ENCODE data around the gene TMEM131.

TMEM131 gene

DNA sequence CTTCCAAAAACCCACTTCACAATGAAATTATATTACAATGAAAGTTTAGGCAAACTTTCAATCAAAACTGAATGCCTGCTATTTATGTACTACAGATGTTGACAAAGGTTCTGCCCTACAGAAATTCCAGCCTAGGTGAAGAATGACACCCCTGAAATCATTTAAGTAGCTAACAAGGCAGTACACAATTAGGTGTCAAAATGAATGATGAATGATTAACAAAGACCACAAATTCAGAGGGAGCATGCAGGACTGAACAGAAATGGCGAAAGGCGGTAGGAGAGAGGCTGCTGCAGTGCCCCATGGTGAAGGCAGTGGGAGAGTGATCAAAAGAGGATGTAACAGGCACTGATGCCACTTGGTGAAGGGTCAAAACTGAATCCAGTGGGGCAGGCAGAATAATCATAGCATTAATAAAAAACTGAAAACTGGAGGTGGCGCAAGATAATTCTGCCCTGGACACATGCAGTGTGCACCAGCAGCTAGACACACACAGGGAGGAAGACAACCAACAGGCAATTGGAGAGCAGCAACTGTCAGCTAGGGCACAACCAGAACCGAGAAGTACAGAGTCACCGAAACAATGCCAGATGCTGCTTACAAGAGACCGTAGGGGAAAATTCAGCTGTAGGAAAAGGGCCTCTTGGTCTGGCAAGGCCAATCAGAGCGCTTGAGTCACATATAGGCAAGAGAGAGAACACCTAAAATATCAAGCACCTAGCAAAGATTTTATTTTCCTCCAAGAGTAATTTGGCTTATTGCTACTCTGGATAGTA is 4.5 kb downstream of the TMEM131 start:
- DNase-seq (ENCODE audit: low read depth): peak; percentile 50
- TF ChIP-seq, protein P1, sequence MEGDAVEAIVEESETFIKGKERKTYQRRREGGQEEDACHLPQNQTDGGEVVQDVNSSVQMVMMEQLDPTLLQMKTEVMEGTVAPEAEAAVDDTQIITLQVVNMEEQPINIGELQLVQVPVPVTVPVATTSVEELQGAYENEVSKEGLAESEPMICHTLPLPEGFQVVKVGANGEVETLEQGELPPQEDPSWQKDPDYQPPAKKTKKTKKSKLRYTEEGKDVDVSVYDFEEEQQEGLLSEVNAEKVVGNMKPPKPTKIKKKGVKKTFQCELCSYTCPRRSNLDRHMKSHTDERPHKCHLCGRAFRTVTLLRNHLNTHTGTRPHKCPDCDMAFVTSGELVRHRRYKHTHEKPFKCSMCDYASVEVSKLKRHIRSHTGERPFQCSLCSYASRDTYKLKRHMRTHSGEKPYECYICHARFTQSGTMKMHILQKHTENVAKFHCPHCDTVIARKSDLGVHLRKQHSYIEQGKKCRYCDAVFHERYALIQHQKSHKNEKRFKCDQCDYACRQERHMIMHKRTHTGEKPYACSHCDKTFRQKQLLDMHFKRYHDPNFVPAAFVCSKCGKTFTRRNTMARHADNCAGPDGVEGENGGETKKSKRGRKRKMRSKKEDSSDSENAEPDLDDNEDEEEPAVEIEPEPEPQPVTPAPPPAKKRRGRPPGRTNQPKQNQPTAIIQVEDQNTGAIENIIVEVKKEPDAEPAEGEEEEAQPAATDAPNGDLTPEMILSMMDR (IDR thresholded peaks at IDR 0.05; ENCODE audit: low read depth, low read length): no peak
- no peak for TF ChIP-seq MYC (IDR thresholded peaks at IDR 0.05; ENCODE audit: low read depth, low read length)
- TF ChIP-seq POLR2A (IDR thresholded peaks at IDR 0.05; ENCODE audit: extremely low read depth, insufficient read length): no peak
- TF ChIP-seq, protein P2, sequence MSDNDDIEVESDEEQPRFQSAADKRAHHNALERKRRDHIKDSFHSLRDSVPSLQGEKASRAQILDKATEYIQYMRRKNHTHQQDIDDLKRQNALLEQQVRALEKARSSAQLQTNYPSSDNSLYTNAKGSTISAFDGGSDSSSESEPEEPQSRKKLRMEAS (IDR thresholded peaks at IDR 0.05; ENCODE audit: low read depth, low read length): no peak
- H3K4me3 ChIP-seq (ENCODE audit: low read depth, low read length): no peak overlapping the region

DNA sequence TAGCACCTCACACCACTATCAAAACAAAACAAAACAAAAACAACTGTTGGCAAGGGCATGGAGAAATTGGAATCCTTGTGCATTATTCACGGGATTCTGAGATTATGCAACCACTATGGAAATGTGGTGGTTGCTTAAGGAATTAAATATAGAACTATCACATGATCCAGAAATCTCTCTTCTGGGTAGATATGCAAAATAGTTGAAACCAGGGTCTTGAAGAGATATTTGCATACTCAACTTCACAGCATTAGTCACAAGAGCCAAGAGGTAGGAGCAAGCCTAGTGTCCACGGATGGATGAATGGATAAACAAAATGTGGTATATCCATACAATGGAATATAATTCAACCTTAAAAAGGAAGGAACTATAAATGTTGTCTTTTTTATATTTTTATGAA is 7.0 kb downstream of the TMEM131 start:
- TF ChIP-seq, protein P2 (IDR thresholded peaks at IDR 0.05; ENCODE audit: low read depth, low read length): no peak
- TF ChIP-seq MYC (IDR thresholded peaks at IDR 0.05; ENCODE audit: low read depth, low read length): no peak
- no peak for TF ChIP-seq POLR2A (IDR thresholded peaks at IDR 0.05; ENCODE audit: extremely low read depth, insufficient read length)
- TF ChIP-seq, protein P1 (IDR thresholded peaks at IDR 0.05; ENCODE audit: low read depth, low read length): no peak
- no peak overlapping the region for H3K4me3 ChIP-seq (ENCODE audit: low read depth, low read length)
- DNase-seq (ENCODE audit: low read depth): no peak

DNA sequence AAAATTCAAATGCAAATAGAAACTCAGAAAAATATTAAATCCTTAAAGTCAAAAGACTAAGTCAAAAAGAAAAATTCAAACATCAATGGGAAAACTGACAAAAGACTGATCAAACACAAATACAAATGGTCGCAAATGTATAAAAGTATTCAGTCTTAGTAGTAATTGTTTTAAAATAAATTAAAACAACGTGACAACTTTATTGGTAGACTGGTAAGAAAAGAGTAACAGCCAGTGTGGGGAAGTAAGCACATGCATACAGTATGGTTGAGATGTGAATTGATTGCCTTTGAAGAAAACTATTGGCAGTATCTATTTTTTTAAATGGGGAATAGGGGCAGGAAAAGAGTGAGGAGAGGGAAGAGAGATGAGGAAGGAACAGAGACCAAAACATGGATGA is 9.8 kb downstream of the TMEM131 start:
- H3K4me3 ChIP-seq (ENCODE audit: low read depth, low read length): no peak overlapping the region
- no peak for DNase-seq (ENCODE audit: low read depth)
- TF ChIP-seq, protein P2 (IDR thresholded peaks at IDR 0.05; ENCODE audit: low read depth, low read length): no peak
- TF ChIP-seq MYC (IDR thresholded peaks at IDR 0.05; ENCODE audit: low read depth, low read length): no peak
- no peak for TF ChIP-seq POLR2A (IDR thresholded peaks at IDR 0.05; ENCODE audit: extremely low read depth, insufficient read length)
- TF ChIP-seq, protein P1 (IDR thresholded peaks at IDR 0.05; ENCODE audit: low read depth, low read length): no peak

DNA sequence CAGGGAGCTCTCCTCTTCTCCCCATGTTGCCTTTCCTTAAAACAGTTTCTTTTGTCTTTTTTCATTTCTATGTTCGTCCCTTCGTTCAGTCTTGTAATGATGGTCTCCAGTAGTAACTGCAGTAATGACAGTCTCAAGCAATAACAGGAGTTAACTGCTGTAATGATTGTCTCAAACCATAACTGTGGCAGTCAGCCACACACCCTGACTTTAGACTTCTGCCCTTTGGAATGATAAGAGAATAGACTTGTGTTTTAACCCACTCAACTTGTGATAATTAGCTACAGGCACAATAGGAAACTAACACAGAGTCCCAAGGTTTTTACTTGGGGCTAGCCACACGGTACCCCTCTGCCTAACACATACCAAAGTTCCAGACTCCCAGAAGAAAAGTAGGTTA is 12.1 kb downstream of the TMEM131 start:
- TF ChIP-seq, protein P1 (IDR thresholded peaks at IDR 0.05; ENCODE audit: low read depth, low read length): no peak
- TF ChIP-seq, protein P2 (IDR thresholded peaks at IDR 0.05; ENCODE audit: low read depth, low read length): no peak
- no peak for TF ChIP-seq MYC (IDR thresholded peaks at IDR 0.05; ENCODE audit: low read depth, low read length)
- no peak for TF ChIP-seq POLR2A (IDR thresholded peaks at IDR 0.05; ENCODE audit: extremely low read depth, insufficient read length)
- H3K4me3 ChIP-seq (ENCODE audit: low read depth, low read length): no peak overlapping the region
- DNase-seq (ENCODE audit: low read depth): no peak

DNA sequence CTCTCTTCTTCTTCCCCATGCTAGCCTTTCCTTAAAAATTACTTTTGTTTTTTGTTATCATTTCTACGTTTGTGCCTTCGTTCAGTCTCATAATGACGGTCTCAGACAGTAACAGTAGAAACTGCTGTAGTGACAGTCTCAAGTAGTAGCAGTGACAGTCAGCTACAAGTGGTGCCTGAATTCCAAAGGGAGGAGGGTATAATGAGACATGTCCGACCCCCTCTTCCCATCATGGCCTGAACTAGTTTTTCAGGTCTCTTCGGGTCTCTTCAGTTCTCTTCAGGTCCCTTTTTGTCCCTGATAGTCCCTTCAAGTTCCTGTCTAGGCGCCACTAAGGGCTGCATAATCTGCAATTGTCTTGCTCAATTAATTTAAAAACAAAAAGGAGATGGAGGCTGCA is 12.6 kb downstream of the TMEM131 start:
- H3K4me3 ChIP-seq (ENCODE audit: low read depth, low read length): no peak overlapping the region
- TF ChIP-seq, protein P1 (IDR thresholded peaks at IDR 0.05; ENCODE audit: low read depth, low read length): no peak
- TF ChIP-seq, protein P2 (IDR thresholded peaks at IDR 0.05; ENCODE audit: low read depth, low read length): no peak
- TF ChIP-seq MYC (IDR thresholded peaks at IDR 0.05; ENCODE audit: low read depth, low read length): no peak
- DNase-seq (ENCODE audit: low read depth): no peak

Measured in NB4 (cell line).